ENCODE results near the gene CTIF. TPM values are rescaled to one million over a fixed set of nuclear protein-coding genes. Genes with fewer than 3 reads are reported as not detected.

CTIF gene
- polyA plus RNA-seq, 3 donors, result 0.38 to 8.7 (median 1.2) TPM

DNA sequence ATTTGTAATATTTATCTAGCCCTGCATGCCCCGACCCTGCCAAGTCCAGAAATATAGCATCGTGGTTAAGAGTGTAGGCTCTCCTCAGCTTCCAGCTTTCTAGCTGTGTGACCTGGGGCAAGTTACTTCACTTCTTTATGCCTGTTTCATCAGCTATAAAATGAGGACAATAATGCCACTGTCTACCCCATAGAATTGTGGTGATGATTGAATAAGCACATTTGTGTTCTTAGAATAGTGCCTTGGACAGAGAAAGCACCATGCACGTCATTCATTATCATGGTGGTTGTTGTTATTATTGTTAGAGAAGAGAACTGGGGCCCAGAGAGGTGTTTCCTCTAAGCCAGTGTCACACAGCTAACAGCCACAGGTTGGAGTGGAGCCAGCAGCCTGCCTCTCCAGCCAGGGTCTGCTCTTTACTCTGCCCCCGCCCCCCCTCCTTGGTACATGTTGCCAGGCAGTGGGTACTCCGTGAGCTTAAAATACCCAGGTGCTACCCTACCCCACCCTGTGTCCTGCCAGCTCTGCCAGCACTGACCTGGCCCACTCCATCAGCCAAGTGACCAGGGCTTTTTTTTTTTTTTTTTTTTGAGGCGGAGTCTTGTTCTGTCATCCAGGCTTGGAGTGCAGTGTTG, 202.1 kb downstream of the CTIF start:
- Histone ChIP-seq H3K9ac (ENCODE audit: insufficient read depth, low read length, poor library complexity, severe bottlenecking) (no peak overlapping the region), H3K36me3 (replicated peaks in 1 of 2; ENCODE audit: control insufficient read depth in 1 of 2, insufficient read depth in 2 of 2, low read length in 2 of 2) (no peaks in the 10 kb centered on the region), H3K9me3 (replicated peaks in 1 of 2; ENCODE audit: control insufficient read depth in 1 of 2, insufficient read depth in 1 of 2, low read length in 2 of 2) (no peaks in the 10 kb centered on the region), H2AFZ (ENCODE audit: insufficient read depth, low read depth, low read length, poor library complexity, severe bottlenecking) (no peak overlapping the region), H3K27ac (ENCODE audit: low read depth in 1 of 2, low read length in 2 of 2) (no peak overlapping the region), H3K4me2 (replicated peaks; ENCODE audit: extremely low read depth, low read length, poor library complexity, severe bottlenecking) (no peak overlapping the region), H4K20me1 (ENCODE audit: insufficient read depth, low read length) (no peaks in the 10 kb centered on the region), H3K4me3 (replicated peaks in 1 of 3; ENCODE audit: low read depth in 2 of 3, low read length in 3 of 3) (no peak overlapping the region), H3K79me2 (ENCODE audit: insufficient read depth, low read length) (no peaks in the 10 kb centered on the region), H3K27me3 (ENCODE audit: control insufficient read depth in 2 of 2, insufficient read depth in 2 of 2, low read length in 2 of 2) (no peaks in the 10 kb centered on the region), H3K4me1 (ENCODE audit: control insufficient read depth in 1 of 2, insufficient read depth in 2 of 2, low read length in 2 of 2) (peaks cover 42 to 45% of the 10 kb centered on the region in 2 donors)
- no peak overlapping the region for H3K4me3 Mint-ChIP-seq
- TF ChIP-seq, protein P1, sequence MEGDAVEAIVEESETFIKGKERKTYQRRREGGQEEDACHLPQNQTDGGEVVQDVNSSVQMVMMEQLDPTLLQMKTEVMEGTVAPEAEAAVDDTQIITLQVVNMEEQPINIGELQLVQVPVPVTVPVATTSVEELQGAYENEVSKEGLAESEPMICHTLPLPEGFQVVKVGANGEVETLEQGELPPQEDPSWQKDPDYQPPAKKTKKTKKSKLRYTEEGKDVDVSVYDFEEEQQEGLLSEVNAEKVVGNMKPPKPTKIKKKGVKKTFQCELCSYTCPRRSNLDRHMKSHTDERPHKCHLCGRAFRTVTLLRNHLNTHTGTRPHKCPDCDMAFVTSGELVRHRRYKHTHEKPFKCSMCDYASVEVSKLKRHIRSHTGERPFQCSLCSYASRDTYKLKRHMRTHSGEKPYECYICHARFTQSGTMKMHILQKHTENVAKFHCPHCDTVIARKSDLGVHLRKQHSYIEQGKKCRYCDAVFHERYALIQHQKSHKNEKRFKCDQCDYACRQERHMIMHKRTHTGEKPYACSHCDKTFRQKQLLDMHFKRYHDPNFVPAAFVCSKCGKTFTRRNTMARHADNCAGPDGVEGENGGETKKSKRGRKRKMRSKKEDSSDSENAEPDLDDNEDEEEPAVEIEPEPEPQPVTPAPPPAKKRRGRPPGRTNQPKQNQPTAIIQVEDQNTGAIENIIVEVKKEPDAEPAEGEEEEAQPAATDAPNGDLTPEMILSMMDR (IDR thresholded peaks at IDR 0.05), result no peak
- peaks cover 12 to 13% of the 10 kb centered on the region in 2 donors for H3K36me3 Mint-ChIP-seq
- intact Hi-C loops (cut with micrococcal nuclease), result loop anchor here in 1 of 2 donors (10.0 kb wide), 1 partner anchor 66 kb away; no protein-coding TSS in a partner anchor
- no peak overlapping the region for H3K27ac Mint-ChIP-seq
- no peaks in the 10 kb centered on the region for H3K27me3 Mint-ChIP-seq (ENCODE audit: low read depth in 3 of 3)
- 100% methylated on average over 2 of the region's 6 CpGs for WGBS (ENCODE audit: insufficient coverage)
- no peaks in the 10 kb centered on the region for H3K9me3 Mint-ChIP-seq
- H3K4me1 Mint-ChIP-seq, result peaks cover 58% of the 10 kb centered on the region
- DNase-seq, result no peak

DNA sequence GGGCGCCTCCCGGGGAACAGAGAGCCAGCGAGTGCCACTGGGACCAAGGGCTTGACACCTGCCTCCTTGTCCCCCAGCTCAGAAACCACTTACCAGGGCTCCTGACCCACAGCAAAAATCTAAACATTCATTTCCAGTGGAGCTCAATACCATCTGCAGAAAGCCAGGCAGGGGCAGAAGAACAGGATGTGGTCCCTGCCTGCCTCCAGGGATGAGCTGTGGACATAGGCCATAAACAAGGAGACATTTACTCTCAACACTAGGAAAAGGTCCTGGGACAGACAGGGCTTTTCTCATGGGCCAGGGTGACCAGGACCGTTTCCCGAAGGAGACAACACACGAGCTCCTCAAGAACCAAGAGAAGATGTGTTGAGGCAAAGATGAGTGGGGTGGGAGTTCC, 203.0 kb downstream of the CTIF start:
- peak overlapping the region; percentile 65 to 92 (median 86) for H3K27ac Mint-ChIP-seq
- intact Hi-C loops (cut with micrococcal nuclease), result loop anchor here in 1 of 2 donors (10.0 kb wide), 1 partner anchor 67 kb away; no protein-coding TSS in a partner anchor
- 98% methylated on average over 4 of the region's 6 CpGs for WGBS (ENCODE audit: insufficient coverage)

More for the DNA sequence above, 203.0 kb downstream of the CTIF start:
- H3K4me3 Mint-ChIP-seq, result no peak overlapping the region
- H3K4me1 ChIP-seq (ENCODE audit: control insufficient read depth in 1 of 2, insufficient read depth in 2 of 2, low read length in 2 of 2), result peaks cover 42 to 45% of the 10 kb centered on the region in 2 donors
- H3K9me3 Mint-ChIP-seq, result no peaks in the 10 kb centered on the region
- H3K4me3 ChIP-seq (replicated peaks in 1 of 3; ENCODE audit: low read depth in 2 of 3, low read length in 3 of 3), result no peak overlapping the region
- no peak for DNase-seq
- H3K79me2 ChIP-seq (ENCODE audit: insufficient read depth, low read length), result no peaks in the 10 kb centered on the region
- H3K4me2 ChIP-seq (replicated peaks; ENCODE audit: extremely low read depth, low read length, poor library complexity, severe bottlenecking), result no peak overlapping the region
- no peaks in the 10 kb centered on the region for H3K9me3 ChIP-seq (replicated peaks in 1 of 2; ENCODE audit: control insufficient read depth in 1 of 2, insufficient read depth in 1 of 2, low read length in 2 of 2)
- H3K36me3 Mint-ChIP-seq, result peaks cover 9 to 13% of the 10 kb centered on the region in 2 donors
- H3K27me3 Mint-ChIP-seq (ENCODE audit: low read depth in 3 of 3), result peaks cover 0 to 3% (median 0%) of the 10 kb centered on the region in 3 donors
- TF ChIP-seq, protein P1 (IDR thresholded peaks at IDR 0.05), result no peak
- peaks cover 52% of the 10 kb centered on the region for H3K4me1 Mint-ChIP-seq
- peak overlapping the region; percentile 72 to 80 for H3K27ac ChIP-seq (ENCODE audit: low read depth in 1 of 2, low read length in 2 of 2)
- no peaks in the 10 kb centered on the region for H3K36me3 ChIP-seq (replicated peaks in 1 of 2; ENCODE audit: control insufficient read depth in 1 of 2, insufficient read depth in 2 of 2, low read length in 2 of 2)
- H3K27me3 ChIP-seq (ENCODE audit: control insufficient read depth in 2 of 2, insufficient read depth in 2 of 2, low read length in 2 of 2), result no peaks in the 10 kb centered on the region
- peak overlapping the region; percentile 19 for H3K9ac ChIP-seq (ENCODE audit: insufficient read depth, low read length, poor library complexity, severe bottlenecking)
- no peaks in the 10 kb centered on the region for H4K20me1 ChIP-seq (ENCODE audit: insufficient read depth, low read length)
- no peak overlapping the region for H2AFZ ChIP-seq (ENCODE audit: insufficient read depth, low read depth, low read length, poor library complexity, severe bottlenecking)
